ENCODE data around the gene CDC42BPA. TPM values are rescaled to one million over a fixed set of nuclear protein-coding genes. Genes with fewer than 3 reads are reported as not detected.
A peak's percentile ranks its signal among the peaks of the same experiment; 100 is the strongest.

The CDC42BPA gene
- total RNA-seq, 1 donor, result 2.3 TPM

- no peak overlapping the region for H3K4me3 ChIP-seq (ENCODE audit: low read length)
- H3K9me3 ChIP-seq (ENCODE audit: low read depth, low read length), result no peaks in the 10 kb centered on the region
- H3K27me3 ChIP-seq (ENCODE audit: insufficient read depth, low read length), result peaks cover 47% of the 10 kb centered on the region
- H3K4me1 ChIP-seq (ENCODE audit: insufficient read depth, low read length), result peaks cover 12% of the 10 kb centered on the region
Observed at GRCh38 chr1:227320476-227320875, 2.2 kb upstream of the CDC42BPA start.

GRCh38 chr1:227318853-227319607 is 738 bp upstream of the CDC42BPA start:
- no peaks in the 10 kb centered on the region for H3K9me3 ChIP-seq (ENCODE audit: low read depth, low read length)
- H3K27me3 ChIP-seq (ENCODE audit: insufficient read depth, low read length), result peaks cover 59% of the 10 kb centered on the region
- H3K4me1 ChIP-seq (ENCODE audit: insufficient read depth, low read length), result peaks cover 12% of the 10 kb centered on the region
- peak overlapping the region; percentile 40 for H3K4me3 ChIP-seq (ENCODE audit: low read length)

DNA sequence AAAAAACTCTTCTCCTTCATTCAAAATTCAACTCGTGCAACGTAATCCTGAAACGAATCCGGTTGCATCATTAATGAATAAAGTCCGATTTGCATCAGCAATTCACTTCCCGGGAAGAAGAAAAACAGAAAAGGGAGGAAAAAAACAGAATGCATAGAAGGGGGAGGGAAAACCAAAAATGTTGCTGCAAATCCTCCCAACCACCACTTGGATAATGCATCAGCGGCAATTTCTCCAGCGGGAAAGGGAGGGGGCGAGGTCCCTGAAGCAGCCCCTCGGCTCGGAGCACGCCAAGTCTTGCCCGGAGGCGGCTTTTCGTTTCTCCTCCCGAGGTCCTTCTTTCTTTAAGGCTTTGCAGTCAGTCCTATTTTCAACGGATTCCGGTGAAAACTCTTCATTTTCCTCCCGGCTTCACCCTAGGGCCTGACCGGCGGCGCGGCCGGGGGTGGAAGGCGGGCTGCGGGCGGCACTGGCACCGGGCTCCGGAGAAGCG is 723 bp downstream of the CDC42BPA start:
- H3K9me3 ChIP-seq (ENCODE audit: low read depth, low read length), result no peaks in the 10 kb centered on the region
- peaks cover 12% of the 10 kb centered on the region for H3K4me1 ChIP-seq (ENCODE audit: insufficient read depth, low read length)
- H3K4me3 ChIP-seq (ENCODE audit: low read length), result peak overlapping the region; percentile 40
- H3K27me3 ChIP-seq (ENCODE audit: insufficient read depth, low read length), result peaks cover 64% of the 10 kb centered on the region

DNA sequence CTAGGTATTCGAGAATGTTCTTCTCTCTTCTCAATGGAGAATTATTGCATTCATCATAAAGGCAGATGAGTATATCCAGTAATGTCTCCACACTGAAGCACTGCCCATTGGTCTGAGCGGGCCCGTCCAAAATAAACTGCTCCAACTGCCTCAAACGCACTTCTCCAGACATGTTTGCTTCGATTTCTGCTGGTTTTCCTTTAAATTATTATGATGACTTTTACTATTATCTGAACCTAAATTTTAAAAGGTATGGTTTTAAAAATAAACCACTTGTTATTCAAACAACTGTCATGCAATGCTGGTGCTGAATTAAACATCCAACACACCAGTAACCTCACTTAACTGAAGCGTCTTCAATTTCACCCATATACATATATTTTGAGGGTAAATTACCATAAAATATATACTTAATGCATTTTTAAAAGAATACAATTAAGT is 1.3 kb downstream of the CDC42BPA start:
- Histone ChIP-seq H3K4me3 (ENCODE audit: low read length) (no peak overlapping the region), H3K27me3 (ENCODE audit: insufficient read depth, low read length) (peaks cover 64% of the 10 kb centered on the region), H3K4me1 (ENCODE audit: insufficient read depth, low read length) (peaks cover 12% of the 10 kb centered on the region), H3K9me3 (ENCODE audit: low read depth, low read length) (no peaks in the 10 kb centered on the region)

DNA sequence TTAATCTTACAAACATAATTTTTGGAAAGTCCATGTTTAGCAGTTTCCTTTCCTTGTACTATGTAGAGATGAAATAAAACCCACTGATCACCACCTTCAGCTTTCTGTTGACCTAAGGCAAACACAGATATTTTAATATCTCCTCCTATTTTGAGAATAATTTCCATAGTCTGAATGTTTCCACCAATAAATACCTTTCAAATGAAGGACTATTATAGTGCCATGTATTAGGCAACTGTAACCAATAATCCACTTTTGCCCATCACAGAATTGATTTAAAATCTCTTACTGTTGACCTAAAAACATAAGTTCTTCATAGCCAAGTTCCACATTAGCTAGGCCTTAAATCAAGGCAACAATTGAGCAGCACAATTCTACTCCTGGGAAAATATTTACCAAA is 1.8 kb downstream of the CDC42BPA start:
- Histone ChIP-seq H3K4me1 (ENCODE audit: insufficient read depth, low read length) (peaks cover 12% of the 10 kb centered on the region), H3K9me3 (ENCODE audit: low read depth, low read length) (no peaks in the 10 kb centered on the region), H3K4me3 (ENCODE audit: low read length) (no peak overlapping the region), H3K27me3 (ENCODE audit: insufficient read depth, low read length) (peaks cover 63% of the 10 kb centered on the region)

- H3K4me1 ChIP-seq (ENCODE audit: insufficient read depth, low read length), result peaks cover 12% of the 10 kb centered on the region
- H3K4me3 ChIP-seq (ENCODE audit: low read length), result no peak overlapping the region
- peaks cover 61% of the 10 kb centered on the region for H3K27me3 ChIP-seq (ENCODE audit: insufficient read depth, low read length)
- H3K9me3 ChIP-seq (ENCODE audit: low read depth, low read length), result no peaks in the 10 kb centered on the region
Observed at GRCh38 chr1:227315629-227316346, 2.5 kb downstream of the CDC42BPA start.

- H3K4me1 ChIP-seq (ENCODE audit: insufficient read depth, low read length), result peaks cover 12% of the 10 kb centered on the region
- H3K9me3 ChIP-seq (ENCODE audit: low read depth, low read length), result no peaks in the 10 kb centered on the region
- H3K4me3 ChIP-seq (ENCODE audit: low read length), result no peak overlapping the region
- H3K27me3 ChIP-seq (ENCODE audit: insufficient read depth, low read length), result peaks cover 46% of the 10 kb centered on the region
Observed at GRCh38 chr1:227314014-227314848, 4.1 kb downstream of the CDC42BPA start.

DNA sequence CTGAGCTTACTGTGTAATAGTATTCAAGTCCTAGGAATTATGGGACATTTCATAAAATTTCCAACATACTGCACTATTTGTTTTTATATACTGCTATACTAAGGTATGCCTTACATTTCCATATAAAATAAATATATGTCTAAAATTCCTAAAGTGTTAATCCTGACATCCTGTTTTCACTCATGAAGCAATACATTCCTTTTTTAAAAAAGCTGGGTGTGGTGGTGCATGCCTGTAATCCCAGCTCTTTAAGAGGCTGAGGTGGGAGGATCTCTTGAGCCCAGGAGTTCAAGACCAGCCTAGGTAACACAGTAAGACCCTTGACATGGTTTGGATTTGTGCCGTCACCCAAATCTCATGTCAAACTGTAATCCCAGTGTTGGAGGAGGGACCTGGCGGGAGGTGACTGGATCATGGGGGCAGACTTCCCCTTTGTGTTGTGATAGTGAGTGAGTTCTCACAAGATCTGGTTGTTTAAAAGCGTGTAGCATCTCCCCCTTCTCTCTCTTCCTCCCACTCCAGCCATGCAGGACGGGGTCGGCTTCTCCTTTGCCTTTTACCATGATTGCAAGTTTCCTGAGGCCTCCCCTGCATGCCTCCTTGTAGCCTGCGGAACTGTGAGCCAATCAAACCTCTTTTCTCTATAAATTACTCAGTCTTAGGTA is 5.8 kb downstream of the CDC42BPA start:
- Histone ChIP-seq H3K4me3 (ENCODE audit: low read length) (no peak overlapping the region), H3K27me3 (ENCODE audit: insufficient read depth, low read length) (peaks cover 38% of the 10 kb centered on the region), H3K4me1 (ENCODE audit: insufficient read depth, low read length) (peaks cover 2% of the 10 kb centered on the region), H3K9me3 (ENCODE audit: low read depth, low read length) (no peaks in the 10 kb centered on the region)

DNA sequence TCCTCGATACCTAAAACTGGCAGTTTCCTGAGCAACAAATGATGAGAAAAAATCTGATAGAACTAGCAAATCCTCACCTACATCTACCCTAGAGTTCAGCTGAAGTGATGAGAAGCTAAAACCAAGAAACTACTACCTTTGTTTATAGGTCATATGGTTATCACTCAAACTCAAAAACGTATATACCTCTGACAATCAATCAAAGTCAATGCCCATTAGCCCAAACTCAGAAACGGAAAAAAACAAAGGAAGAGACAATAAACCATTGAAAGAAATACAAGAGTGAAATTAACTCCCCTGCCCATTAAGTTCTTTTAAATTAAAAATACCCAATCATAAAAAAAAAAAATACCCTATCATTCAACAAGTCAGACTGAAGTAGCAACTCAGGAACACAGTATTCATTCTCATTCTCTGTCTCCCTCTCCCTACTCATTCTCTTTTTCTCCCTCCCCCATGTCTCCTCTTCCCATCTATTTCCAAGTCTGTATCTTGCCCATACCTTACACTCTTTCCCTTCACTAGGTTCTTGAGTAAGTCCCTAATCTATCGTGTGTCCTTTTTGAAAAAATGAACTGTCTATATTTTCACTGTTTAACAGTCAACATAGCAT is 6.8 kb downstream of the CDC42BPA start:
- no peaks in the 10 kb centered on the region for H3K9me3 ChIP-seq (ENCODE audit: low read depth, low read length)
- no peaks in the 10 kb centered on the region for H3K4me1 ChIP-seq (ENCODE audit: insufficient read depth, low read length)
- H3K27me3 ChIP-seq (ENCODE audit: insufficient read depth, low read length), result peaks cover 28% of the 10 kb centered on the region

DNA sequence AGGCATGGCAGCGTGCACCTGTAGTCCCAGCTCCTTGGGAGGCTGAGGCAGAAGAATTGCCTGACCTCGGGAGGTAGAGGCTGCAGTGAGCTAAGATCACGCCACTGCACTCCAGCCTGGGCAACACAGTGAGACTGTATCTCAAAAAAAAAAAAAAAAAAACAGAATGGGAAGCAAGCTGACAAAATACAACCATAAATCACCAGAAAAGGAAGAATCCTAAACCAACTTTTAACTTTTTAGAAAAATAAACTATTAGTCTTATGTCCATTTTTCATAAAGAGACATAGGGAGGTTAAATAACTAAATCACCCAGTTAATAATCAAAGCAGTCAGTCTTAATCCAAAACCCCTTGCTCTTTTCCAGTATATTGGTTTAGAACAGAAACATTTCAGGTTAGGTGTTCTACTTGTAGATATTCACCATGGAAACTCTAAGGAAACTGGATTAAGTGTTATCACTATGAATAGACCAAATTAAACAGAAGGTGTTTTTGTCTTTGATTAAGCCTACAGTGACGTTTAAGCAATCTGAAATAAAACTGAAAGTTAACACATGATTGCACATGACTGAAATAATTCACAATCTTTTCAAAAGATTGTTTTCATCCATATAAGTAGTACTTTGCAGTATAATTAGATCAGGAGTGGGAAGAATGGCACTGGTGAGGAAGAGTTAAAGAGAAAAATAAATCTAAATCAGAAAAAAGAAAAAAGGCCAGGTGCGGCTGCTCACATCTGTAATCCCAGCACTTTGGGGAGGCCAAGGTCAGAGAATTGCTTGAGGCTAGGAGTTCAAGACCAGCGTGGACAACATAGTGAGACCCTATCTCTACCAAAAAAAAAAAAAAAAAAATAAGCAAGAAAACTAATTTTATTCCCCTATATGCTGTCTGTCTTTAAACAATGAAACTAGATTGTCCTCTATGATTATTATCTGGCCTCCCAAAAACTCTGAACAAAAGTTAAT is 9.6 kb downstream of the CDC42BPA start:
- H3K9me3 ChIP-seq (ENCODE audit: low read depth, low read length), result no peaks in the 10 kb centered on the region
- H3K4me3 ChIP-seq (ENCODE audit: low read length), result no peak overlapping the region
- H3K27me3 ChIP-seq (ENCODE audit: insufficient read depth, low read length), result peaks cover 6% of the 10 kb centered on the region
- no peaks in the 10 kb centered on the region for H3K4me1 ChIP-seq (ENCODE audit: insufficient read depth, low read length)

More for the DNA sequence above, 6.8 kb downstream of the CDC42BPA start:
- H3K4me3 ChIP-seq (ENCODE audit: low read length), result no peak overlapping the region

DNA sequence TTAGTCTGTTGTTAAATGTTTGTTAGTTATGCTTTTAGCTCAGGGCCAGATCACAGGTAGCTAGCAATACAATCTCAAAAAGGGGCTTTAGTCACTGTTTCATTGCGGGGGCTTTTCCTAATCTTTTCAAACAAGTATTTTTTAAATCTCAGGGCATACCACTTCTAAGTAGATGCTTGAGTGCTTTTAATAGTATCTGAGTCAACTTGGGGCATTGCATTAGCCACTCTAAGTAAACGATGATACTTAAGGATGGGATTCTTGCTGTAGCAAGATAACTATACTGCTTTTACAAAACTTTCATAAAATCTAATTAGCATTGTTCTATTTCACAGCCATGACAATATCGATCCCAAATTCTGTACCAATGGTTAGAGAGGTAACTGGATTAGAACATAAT is 11.6 kb downstream of the CDC42BPA start:
- Histone ChIP-seq H3K9me3 (ENCODE audit: low read depth, low read length) (no peaks in the 10 kb centered on the region), H3K27me3 (ENCODE audit: insufficient read depth, low read length) (no peaks in the 10 kb centered on the region), H3K4me1 (ENCODE audit: insufficient read depth, low read length) (no peaks in the 10 kb centered on the region), H3K4me3 (ENCODE audit: low read length) (no peak overlapping the region)

DNA sequence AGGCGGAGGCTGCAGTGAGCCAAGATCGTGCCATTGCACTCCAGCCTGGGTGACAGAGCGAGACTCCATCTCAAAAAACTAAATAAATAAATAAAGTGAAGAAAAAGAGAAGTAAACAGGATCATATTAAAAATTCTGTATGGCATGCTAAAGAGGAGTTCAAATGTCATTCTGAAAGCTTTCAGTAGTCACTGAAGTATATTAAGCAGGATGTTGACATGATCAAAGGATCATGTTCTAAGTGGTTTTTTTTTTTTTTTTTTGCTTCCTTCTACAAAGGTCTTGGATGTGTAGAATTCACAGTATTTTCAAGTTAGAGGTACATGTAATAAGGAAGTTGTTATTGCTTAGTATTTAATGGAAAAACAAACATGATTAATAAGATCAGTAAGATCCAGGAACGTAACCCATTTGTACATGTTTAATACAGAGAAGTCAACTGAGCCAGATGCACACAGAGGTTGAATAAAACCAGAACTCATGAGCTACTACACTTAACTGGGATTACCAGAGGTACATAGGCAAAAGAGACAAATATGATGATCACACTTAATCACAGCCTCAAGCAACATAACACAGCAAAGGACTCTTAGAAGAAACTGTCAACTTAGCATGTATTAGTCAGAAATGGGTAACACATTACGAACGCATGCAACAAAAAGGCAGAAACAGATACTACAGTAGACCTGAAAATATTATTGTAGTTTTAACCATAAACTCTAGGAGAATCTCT is 12.2 kb downstream of the CDC42BPA start:
- Histone ChIP-seq H3K4me1 (ENCODE audit: insufficient read depth, low read length) (no peaks in the 10 kb centered on the region), H3K9me3 (ENCODE audit: low read depth, low read length) (no peaks in the 10 kb centered on the region), H3K27me3 (ENCODE audit: insufficient read depth, low read length) (no peaks in the 10 kb centered on the region), H3K4me3 (ENCODE audit: low read length) (no peak overlapping the region)

GRCh38 chr1:227304665-227305064 is 13.6 kb downstream of the CDC42BPA start:
- H3K4me3 ChIP-seq (ENCODE audit: low read length), result no peak overlapping the region
- no peaks in the 10 kb centered on the region for H3K9me3 ChIP-seq (ENCODE audit: low read depth, low read length)
- no peaks in the 10 kb centered on the region for H3K27me3 ChIP-seq (ENCODE audit: insufficient read depth, low read length)
- no peaks in the 10 kb centered on the region for H3K4me1 ChIP-seq (ENCODE audit: insufficient read depth, low read length)

All from mononuclear cell (primary cell).